ENCODE measurements around the gene WNT3A.

DNA sequence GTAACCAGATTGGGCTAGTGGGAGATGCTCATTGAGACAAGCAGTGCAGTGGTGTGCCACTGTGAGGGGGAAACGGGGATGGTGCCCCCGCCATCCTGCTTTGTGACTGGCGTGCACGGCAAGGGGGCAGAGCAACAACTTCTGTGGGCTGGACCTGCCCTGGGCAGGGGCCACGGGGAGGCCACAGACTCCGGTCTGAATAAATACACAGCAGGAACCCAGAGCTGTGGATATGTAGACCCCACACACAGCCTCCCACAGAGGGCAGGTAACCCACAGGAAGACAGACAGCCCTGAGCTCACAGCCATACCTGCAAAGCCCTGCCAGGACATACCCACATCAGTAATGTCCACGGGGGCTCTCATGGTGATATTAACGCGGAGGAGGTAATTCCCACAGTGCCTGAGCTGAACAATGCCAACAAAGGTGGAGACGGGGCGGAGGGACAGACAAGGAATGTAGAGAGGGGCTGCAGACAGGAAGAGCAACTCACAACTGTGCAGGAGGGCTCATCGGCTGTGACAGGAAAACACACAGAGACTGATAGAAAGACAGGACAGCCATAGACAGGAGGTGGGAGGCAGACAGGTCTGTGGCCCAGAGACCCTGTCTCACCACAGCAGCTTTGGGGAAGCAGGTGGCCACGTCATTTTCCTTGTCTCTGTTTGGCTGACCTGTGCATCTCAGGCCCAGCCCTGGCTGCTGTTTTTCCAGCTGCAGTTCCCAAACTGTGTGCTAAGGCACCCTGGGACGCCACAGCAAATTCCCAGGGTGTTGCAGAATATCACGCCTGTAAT lies 4.9 kb upstream of the WNT3A start:
- TF ChIP-seq CTCF (IDR thresholded peaks at IDR 0.05; ENCODE audit: low read length) (no peak), EZH2phosphoT487 (IDR thresholded peaks at IDR 0.05; ENCODE audit: low read length) (no peak), EZH2 (optimal IDR thresholded peaks at IDR 0.05; ENCODE audit: low read depth, low read length) (no peak)

Data from MM.1S (cell line).